ENCODE data around the gene TNRC18.
"Not testable (repeated sequence)": the region's sequence is repeated elsewhere in the genome, so short reads cannot be mapped to it uniquely, and the experiment has no call there.

Gene TNRC18

DNA sequence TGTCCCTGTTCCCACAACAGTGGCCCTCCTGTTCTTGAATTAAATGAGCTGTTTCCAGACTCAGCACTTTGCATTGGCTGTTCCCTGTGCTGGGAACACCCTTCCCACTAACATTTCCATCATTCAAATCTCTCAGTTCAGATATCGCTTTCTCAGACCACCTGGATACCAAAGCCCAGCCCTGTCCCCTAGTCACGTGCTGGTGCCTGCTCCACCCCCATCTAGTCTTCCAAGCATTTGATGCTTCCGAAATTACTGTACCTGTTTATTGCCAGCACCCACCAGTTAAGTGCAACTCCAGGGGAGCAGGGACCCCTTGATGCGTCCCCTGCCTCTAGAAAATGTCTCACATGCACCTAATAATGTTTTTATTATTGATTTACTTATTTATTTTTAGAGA, 143.9 kb downstream of the TNRC18 start:
- peaks cover 17% of the 10 kb centered on the region for H3K4me1 ChIP-seq
- DNase-seq = no peak
- TF ChIP-seq, protein P1, sequence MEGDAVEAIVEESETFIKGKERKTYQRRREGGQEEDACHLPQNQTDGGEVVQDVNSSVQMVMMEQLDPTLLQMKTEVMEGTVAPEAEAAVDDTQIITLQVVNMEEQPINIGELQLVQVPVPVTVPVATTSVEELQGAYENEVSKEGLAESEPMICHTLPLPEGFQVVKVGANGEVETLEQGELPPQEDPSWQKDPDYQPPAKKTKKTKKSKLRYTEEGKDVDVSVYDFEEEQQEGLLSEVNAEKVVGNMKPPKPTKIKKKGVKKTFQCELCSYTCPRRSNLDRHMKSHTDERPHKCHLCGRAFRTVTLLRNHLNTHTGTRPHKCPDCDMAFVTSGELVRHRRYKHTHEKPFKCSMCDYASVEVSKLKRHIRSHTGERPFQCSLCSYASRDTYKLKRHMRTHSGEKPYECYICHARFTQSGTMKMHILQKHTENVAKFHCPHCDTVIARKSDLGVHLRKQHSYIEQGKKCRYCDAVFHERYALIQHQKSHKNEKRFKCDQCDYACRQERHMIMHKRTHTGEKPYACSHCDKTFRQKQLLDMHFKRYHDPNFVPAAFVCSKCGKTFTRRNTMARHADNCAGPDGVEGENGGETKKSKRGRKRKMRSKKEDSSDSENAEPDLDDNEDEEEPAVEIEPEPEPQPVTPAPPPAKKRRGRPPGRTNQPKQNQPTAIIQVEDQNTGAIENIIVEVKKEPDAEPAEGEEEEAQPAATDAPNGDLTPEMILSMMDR (IDR thresholded peaks at IDR 0.05; ENCODE audit: low read depth, low read length) = no peak
- H3K36me3 ChIP-seq = no peaks in the 10 kb centered on the region
- H3K9me3 ChIP-seq = no peaks in the 10 kb centered on the region
- no peak overlapping the region for H3K4me3 ChIP-seq (ENCODE audit: low read depth, low read length)
- no peaks in the 10 kb centered on the region for H3K27me3 ChIP-seq

DNA sequence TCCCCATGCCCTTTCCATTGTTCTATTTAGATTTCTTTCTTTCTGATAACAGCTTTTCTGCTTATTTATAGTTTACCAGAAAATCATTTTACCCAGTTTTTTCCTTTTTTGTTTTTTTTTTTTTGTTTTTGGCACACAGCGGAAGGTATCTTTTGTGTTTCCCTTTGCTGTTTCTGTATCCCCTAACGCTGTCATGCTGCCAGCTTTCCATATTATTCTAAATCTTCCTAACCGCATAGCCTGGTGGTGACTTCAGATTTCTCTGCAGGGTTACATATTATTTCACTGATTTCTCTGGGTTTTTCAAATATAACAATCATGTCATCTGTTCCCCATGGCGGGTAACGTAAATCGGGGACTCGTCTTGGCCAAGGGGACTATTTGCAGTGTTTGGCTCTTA, 144.9 kb downstream of the TNRC18 start:
- no peak overlapping the region for H3K4me3 ChIP-seq (ENCODE audit: low read depth, low read length)
- no peaks in the 10 kb centered on the region for H3K27me3 ChIP-seq
- H3K9me3 ChIP-seq = no peaks in the 10 kb centered on the region
- H3K36me3 ChIP-seq = no peaks in the 10 kb centered on the region
- H3K4me1 ChIP-seq = peaks cover 11% of the 10 kb centered on the region
- DNase-seq = no peak
- TF ChIP-seq, protein P1 (IDR thresholded peaks at IDR 0.05; ENCODE audit: low read depth, low read length) = no peak

DNA sequence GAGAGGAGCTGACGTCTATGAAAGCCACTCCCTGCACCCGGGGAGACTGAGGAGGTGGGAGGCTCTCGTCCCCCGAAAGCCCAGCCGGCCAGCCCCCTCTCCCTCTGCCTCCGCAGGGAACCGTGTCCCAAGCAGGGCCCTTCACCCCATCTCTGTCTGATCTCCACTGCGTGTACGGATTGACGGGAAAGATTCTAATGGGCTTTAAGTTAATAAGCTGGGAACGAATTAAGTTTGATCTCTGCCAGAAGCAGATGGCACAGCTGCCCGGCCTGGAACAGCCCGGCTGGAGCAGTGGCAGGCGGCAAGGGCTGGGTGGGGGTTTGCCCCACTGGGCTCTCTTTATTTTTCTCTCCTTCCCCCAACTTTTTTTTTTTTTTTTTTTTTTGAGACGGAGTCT, 147.0 kb downstream of the TNRC18 start:
- H3K27me3 ChIP-seq = no peaks in the 10 kb centered on the region

DNA sequence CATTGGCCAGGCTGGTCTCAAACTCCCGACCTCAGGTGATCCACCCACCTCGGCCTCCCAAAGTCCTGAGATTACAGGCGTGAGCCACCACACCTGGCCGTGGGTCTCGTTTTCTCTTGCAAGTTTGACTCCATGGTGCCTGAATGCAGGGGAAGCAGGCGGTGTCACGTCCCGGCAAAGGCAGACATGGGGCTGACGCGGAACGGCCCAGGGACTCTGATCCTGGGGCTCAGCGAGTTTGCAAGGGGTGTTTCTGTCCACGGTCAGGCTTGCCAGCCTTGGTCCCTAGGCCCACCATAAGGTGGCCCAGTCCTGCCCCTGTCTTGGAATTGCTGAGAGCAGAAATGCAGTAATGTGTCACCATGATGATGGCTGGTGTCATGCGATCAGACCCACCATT, 147.5 kb downstream of the TNRC18 start:
- H3K4me1 ChIP-seq = peaks cover 11% of the 10 kb centered on the region
- H3K9me3 ChIP-seq; DNase-seq; H3K36me3 ChIP-seq; H3K4me3 ChIP-seq (ENCODE audit: low read depth, low read length); H3K27me3 ChIP-seq: not testable (repeated sequence)

More for the DNA sequence above, 147.0 kb downstream of the TNRC18 start:
- Histone ChIP-seq H3K36me3 (no peaks in the 10 kb centered on the region), H3K4me3 (ENCODE audit: low read depth, low read length) (no peak overlapping the region), H3K4me1 (peaks cover 11% of the 10 kb centered on the region), H3K9me3 (no peaks in the 10 kb centered on the region)
- peak; percentile 65 for DNase-seq
- TF ChIP-seq, protein P1 (IDR thresholded peaks at IDR 0.05; ENCODE audit: low read depth, low read length) = no peak

DNA sequence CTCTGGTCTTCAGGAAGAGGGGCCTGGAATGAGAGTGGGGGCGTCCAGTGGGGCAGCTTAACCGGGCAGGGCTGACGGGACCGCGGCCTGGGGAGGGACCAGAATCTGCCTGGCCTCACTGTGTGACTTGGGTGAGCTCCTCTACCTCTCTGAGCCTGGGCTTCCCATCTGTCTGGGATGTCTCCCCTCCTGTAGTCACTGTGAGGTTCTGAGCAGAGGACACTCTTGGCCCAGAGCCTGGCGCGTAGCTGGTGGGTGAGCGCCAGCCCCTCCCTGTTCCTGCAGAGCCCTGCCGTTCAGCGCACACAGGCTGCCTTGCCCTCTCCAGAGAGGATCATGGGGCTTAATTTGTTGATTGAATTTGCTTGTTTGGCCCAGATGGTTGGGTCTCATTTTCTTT, 148.1 kb downstream of the TNRC18 start:
- peak; percentile 82 for DNase-seq
- not testable (repeated sequence) for H3K9me3 ChIP-seq

DNA sequence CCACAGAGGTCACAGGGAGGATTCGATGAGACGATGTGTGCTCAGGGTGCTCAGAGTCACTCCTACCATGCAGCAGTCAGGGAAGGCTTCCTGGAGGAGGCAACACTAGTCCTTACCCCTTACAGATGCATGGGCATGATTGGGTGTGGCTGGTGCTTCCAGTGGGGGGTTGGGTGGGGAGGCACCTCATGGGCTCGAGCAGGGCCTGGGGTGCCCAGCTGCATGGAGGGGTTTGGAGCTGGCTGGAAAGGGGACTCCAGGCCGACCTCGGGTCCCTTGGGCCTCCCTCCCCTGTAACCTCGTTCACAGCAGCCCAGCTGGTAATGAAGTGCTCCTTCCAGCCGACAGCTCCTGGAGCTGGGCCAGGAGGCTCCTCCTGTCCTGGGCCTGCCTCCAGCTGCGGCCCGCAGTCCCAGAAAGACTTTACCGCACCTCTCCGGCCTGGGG, 148.6 kb downstream of the TNRC18 start:
- H3K36me3 ChIP-seq; H3K4me3 ChIP-seq (ENCODE audit: low read depth, low read length); H3K9me3 ChIP-seq; H3K27me3 ChIP-seq: not testable (repeated sequence)
- peak; percentile 68 for DNase-seq
- peaks cover 11% of the 10 kb centered on the region for H3K4me1 ChIP-seq

More for the DNA sequence above, 148.1 kb downstream of the TNRC18 start:
- peaks cover 11% of the 10 kb centered on the region for H3K4me1 ChIP-seq
- not testable (repeated sequence) for H3K36me3 ChIP-seq; H3K27me3 ChIP-seq; H3K4me3 ChIP-seq (ENCODE audit: low read depth, low read length)

DNA sequence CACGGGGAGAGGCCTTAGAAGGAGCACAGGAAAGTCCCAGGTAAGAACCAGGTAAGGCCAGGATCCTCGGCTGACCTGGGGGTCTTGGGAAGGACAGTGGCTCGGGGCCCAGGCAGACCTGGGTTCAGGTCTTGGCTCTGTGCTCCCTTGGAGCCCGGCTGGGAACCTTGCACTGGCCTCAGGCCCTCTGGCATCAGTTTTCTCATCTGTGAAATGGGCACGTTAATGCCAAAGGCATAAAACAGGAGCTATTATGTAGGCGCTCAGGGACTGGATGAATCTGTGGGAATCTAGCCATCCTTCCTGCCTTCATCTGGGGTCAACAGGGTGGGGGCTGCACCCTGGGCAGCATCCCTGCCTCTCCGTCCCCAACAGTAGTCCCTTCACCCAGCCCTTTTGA, 149.2 kb downstream of the TNRC18 start:
- Histone ChIP-seq H3K4me3 (ENCODE audit: low read depth, low read length) (no peak overlapping the region), H3K9me3 (no peaks in the 10 kb centered on the region), H3K4me1 (peaks cover 11% of the 10 kb centered on the region), H3K27me3 (no peaks in the 10 kb centered on the region), H3K36me3 (no peaks in the 10 kb centered on the region)
- no peak for DNase-seq
- TF ChIP-seq, protein P1 (IDR thresholded peaks at IDR 0.05; ENCODE audit: low read depth, low read length) = no peak

DNA sequence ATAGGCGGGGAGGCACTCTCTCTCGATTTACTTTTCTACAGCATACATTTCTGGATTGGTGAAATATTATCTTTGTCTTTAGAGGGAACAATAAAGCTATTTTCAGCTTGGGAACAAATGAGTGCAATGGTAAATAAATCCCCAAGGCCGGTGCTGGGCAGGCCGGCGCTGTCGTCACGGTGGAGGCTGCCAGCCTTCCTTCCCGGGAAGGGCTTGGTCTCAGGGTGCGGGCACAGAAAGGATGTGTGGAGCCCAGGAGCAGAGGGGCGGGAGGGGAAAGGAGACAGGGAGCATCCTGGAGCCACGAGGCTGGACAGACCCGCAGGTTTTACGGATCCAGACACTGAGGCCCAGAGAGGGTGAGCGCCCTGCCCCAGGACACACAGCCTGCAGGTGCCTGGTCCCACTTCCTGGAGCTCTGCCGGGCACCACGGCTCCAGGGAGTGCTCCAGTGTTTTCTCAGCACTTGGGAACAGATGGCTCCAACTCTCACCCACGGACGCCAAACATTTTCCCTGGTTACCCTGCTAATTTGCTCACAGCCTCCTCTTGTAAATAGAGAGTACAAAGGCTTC, 149.7 kb downstream of the TNRC18 start:
- H3K36me3 ChIP-seq; H3K9me3 ChIP-seq; H3K27me3 ChIP-seq; DNase-seq; H3K4me3 ChIP-seq (ENCODE audit: low read depth, low read length): not testable (repeated sequence)
- H3K4me1 ChIP-seq = peaks cover 11% of the 10 kb centered on the region

Measured in BE2C (cell line).